SK-N-MC (cell line): Measurements from ENCODE around the gene PLA2G1B.

Experiments
- DNase-seq: peaks from one replicate; pipeline ENCODE4 v3.0.0-alpha.2; 2011; ENCODE audit warnings: low read depth, low spot score
- H3K27ac ChIP-seq: fragments of 200-600 bp; sonication (generic); 2 replicates; pipeline ENCODE4 v1.5.1; 2016; ENCODE audit warnings: mixed run types
- H3K36me3 ChIP-seq: fragments of 200-600 bp; sonication (generic); 2 replicates; pipeline ENCODE4 v1.6.1; 2017; ENCODE audit warnings: antibody characterized with exemption, low read length, mixed read lengths; ENCODE audit not compliant: insufficient read depth
- H3K4me3 ChIP-seq: fragments of 200-600 bp; sonication (generic); 2 replicates; pipeline ENCODE4 v1.5.1; 2016
- H3K9ac ChIP-seq: fragments of 200-600 bp; sonication (generic); 2 replicates; pipeline ENCODE4 v1.8.0; 2017; ENCODE audit warnings: mixed run types, mixed read lengths; ENCODE audit not compliant: insufficient read length
- H3K9me3 ChIP-seq: fragments of 200-600 bp; sonication (generic); 2 replicates; pipeline ENCODE4 v1.6.1; 2017; ENCODE audit warnings: low read depth, mild to moderate bottlenecking, antibody characterized with exemption, low read length, moderate library complexity, mixed read lengths
- EZH2 ChIP-seq: fragments of 200-600 bp; sonication (generic); IDR thresholded peaks from one replicate; pipeline ENCODE4 v1.6.1; 2017; ENCODE audit warnings: antibody characterized with exemption
- FOXP2 ChIP-seq: optimal IDR thresholded peaks from 2 replicates; pipeline ENCODE3; 2011; ENCODE audit warnings: mild to moderate bottlenecking, moderate library complexity; ENCODE audit not compliant: insufficient read depth; ENCODE audit errors: extremely low read length, control extremely low read depth
- POLR2AphosphoS5 ChIP-seq: IDR thresholded peaks from 2 replicates; pipeline ENCODE4 v1.6.1; 2012; ENCODE audit warnings: mild to moderate bottlenecking, low read depth, low read length, borderline replicate concordance

The PLA2G1B gene

DNA sequence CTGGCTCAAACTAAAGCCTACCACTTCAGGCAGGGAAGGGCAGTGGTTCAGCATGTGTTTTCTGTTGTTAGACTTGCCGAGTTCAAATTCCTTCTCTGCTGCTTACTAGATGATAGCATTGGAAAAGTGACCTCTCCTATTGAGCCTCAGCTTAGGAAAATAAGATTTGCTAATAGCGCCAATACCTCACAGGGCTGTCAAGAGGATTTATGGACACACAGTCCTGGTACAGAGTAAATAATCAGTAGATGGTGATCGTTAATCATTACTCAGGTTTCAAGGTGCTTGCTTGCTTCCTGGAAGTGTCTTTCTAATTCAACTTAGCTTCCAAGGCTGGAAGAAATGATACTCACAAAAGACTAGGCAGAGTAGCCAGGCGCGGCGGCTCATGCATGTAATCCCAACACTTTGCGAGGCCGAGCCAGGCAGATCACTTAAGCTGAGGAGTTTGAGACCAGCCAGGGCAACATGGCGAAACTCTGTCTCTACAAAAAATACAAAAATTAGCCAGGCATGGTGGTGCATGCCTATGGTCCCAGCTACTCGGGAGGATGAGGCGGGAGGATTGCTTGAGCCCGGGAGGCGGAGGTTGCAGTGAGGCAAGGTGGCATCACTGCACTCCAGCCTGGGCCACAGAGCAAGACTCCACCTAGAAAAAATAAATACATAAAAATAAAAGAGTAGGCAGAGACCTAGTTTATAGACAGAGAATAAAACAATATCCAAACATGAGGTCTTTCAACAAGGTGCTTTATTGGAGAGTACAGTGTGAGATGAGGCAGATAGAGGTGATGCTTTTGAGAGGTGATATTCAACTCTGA is 6.0 kb downstream of the PLA2G1B start:
- Histone ChIP-seq H3K27ac (no peak overlapping the region), H3K4me3 (no peak overlapping the region), H3K9me3 (no peaks in the 10 kb centered on the region), H3K36me3 (no peaks in the 10 kb centered on the region), H3K9ac (no peak overlapping the region)
- no peak for DNase-seq
- no peak for TF ChIP-seq FOXP2
- no peak for TF ChIP-seq EZH2
- no peak for TF ChIP-seq POLR2AphosphoS5

- Histone ChIP-seq H3K9ac (peak overlapping the region; percentile 75), H3K27ac (no peak overlapping the region), H3K36me3 (no peaks in the 10 kb centered on the region), H3K9me3 (no peaks in the 10 kb centered on the region), H3K4me3 (peak overlapping the region; percentile 96)
- TF ChIP-seq EZH2 = no peak
- peak; percentile 84 for TF ChIP-seq POLR2AphosphoS5
- peak; percentile 9 for TF ChIP-seq FOXP2
- DNase-seq = peak; percentile 98
Measured at GRCh38 chr12:120317224-120318105, 10.1 kb downstream of the PLA2G1B start.

DNA sequence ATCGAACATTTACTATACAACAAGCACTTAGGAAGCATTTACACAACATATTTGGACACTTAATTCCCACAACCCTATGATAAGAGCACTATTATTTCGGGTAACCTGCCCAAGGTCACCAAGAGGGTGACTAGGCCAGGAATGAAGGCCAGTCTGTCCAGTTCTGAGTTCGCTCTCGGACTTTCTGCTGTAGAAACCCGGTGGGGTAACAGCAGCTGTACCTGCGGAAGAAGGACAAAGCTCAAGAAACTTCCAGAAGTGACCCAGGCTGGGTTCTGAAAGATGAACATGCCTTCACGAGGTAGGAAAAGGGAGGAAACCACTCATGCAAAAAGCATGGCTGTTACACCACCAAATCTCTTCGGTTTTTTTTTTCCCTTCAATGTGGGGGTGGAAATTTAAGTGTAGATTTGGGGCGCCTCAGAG is 10.8 kb downstream of the PLA2G1B start:
- Histone ChIP-seq H3K36me3 (no peaks in the 10 kb centered on the region), H3K4me3 (peak overlapping the region; percentile 96), H3K27ac (no peak overlapping the region), H3K9ac (peak overlapping the region; percentile 75), H3K9me3 (no peaks in the 10 kb centered on the region)
- no peak for TF ChIP-seq POLR2AphosphoS5
- no peak for TF ChIP-seq EZH2
- TF ChIP-seq FOXP2 = no peak
- DNase-seq = no peak

DNA sequence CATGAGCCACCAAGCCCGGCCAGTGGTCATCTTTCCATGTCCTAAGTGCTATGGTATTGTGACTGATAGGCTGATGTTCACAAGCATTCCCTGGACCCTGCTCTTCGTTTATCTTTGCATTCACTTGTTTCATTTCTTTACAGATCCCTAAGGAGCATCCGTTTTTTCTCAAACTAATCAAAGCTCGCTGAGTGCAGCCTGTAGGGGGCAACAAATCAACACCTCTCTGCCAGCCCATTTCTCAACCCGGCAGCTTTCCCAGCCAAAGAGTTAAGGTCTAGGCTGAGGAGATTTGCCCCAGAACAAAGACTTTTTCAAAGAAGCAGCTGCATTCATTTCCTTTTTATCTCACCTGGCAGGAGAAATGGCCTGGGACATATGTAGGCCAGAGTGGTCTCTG is 13.4 kb downstream of the PLA2G1B start:
- Histone ChIP-seq H3K36me3 (no peaks in the 10 kb centered on the region), H3K9ac (no peak overlapping the region), H3K4me3 (no peak overlapping the region), H3K9me3 (no peaks in the 10 kb centered on the region), H3K27ac (no peak overlapping the region)
- no peak for TF ChIP-seq FOXP2
- TF ChIP-seq EZH2 = no peak
- no peak for TF ChIP-seq POLR2AphosphoS5
- DNase-seq = no peak

- no peak within 1 kb of the TSS for H3K27ac ChIP-seq
Measured at GRCh38 chr12:120301962-120302815, 25.4 kb downstream of the PLA2G1B start, which contains the start of gene SIRT4. SIRT4 (plus strand) TSS chr12:120302321; CDS start chr12:120303562, 1,241 bp downstream.

GRCh38 chr12:120292661-120293531 is 34.7 kb downstream of the PLA2G1B start, which contains the start of gene RNU4-1:
RNU4-1 (minus strand) TSS chr12:120293237.
- peak within 1 kb of the TSS; percentile 100 for H3K27ac ChIP-seq
- TF ChIP-seq POLR2AphosphoS5 (peak; percentile 100), EZH2 (no peak)
- DNase-seq = peak; percentile 94
- H3K9ac ChIP-seq = peak within 1 kb of the TSS; percentile 95
- H3K9me3 ChIP-seq = no peaks in the 10 kb centered on the region
- H3K4me3 ChIP-seq = peak within 1 kb of the TSS; percentile 91
- H3K36me3 ChIP-seq = no peaks in the 10 kb centered on the region

More at GRCh38 chr12:120301962-120302815, 25.4 kb downstream of the PLA2G1B start, which contains the start of gene SIRT4:
- peak within 1 kb of the TSS; percentile 87 for H3K9ac ChIP-seq
- TF ChIP-seq EZH2 = no peak
- peak; percentile 76 for TF ChIP-seq POLR2AphosphoS5
- H3K9me3 ChIP-seq = no peaks in the 10 kb centered on the region
- peak within 1 kb of the TSS; percentile 97 for H3K4me3 ChIP-seq
- peak; percentile 86 for DNase-seq
- H3K36me3 ChIP-seq = 0 out of 2 replicates have a peak, but pooled peaks cover 3% of the 10 kb centered on the region

DNA sequence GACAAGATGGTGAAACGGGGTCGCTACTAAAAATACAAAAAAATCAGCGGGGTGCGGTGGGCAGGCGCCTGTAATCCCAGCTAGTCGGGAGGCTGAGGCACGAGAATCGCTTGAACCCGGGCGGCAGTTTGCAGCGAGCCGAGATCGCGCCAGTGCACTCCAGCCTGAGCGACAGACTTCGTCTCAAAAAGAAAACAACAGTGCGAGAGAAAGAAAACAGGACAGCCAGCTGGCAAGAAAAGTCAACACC is 35.2 kb downstream of the PLA2G1B start:
- Histone ChIP-seq H3K27ac (peak overlapping the region; percentile 100), H3K9ac (peak overlapping the region; percentile 95), H3K9me3 (no peaks in the 10 kb centered on the region), H3K36me3 (no peaks in the 10 kb centered on the region), H3K4me3 (peak overlapping the region; percentile 91)
- no peak for TF ChIP-seq POLR2AphosphoS5
- no peak for TF ChIP-seq FOXP2
- no peak for TF ChIP-seq EZH2
- DNase-seq = no peak
